Osteoblast (primary cell): ENCODE measurements around the gene BTBD7. TPM values are rescaled to one million over a fixed set of nuclear protein-coding genes. Genes with fewer than 3 reads are reported as not detected.

Experiments
- DNase-seq: peaks from one replicate; pipeline ENCODE4 v3.0.0; 2011; ENCODE audit warnings: low spot score, mixed read lengths; ENCODE audit not compliant: insufficient read length; ENCODE audit errors: missing footprints
- H2AFZ ChIP-seq: 2 replicates; pipeline ENCODE4 v1.6.0; 2011; ENCODE audit warnings: mild to moderate bottlenecking, low read length
- H3K27ac ChIP-seq: 2 replicates; pipeline ENCODE4 v1.5.1; 2011; ENCODE audit warnings: mild to moderate bottlenecking, low read depth, low read length, moderate library complexity
- H3K27me3 ChIP-seq: 2 replicates; pipeline ENCODE4 v1.6.0; 2012; ENCODE audit warnings: mild to moderate bottlenecking, control low read depth, inconsistent platforms, low read length, moderate library complexity; ENCODE audit not compliant: insufficient read depth
- H3K36me3 ChIP-seq: 2 replicates; pipeline ENCODE4 v1.5.1; 2011; ENCODE audit warnings: mild to moderate bottlenecking, low read length, control low read depth, moderate library complexity; ENCODE audit not compliant: insufficient read depth
- H3K4me1 ChIP-seq: 2 replicates; pipeline ENCODE4 v1.5.1; 2011; ENCODE audit warnings: mild to moderate bottlenecking, low read length, control low read depth, moderate library complexity; ENCODE audit not compliant: insufficient read depth
- H3K4me2 ChIP-seq: 2 replicates; pipeline ENCODE4 v1.6.0; 2011; ENCODE audit warnings: mild to moderate bottlenecking, low read length; ENCODE audit not compliant: insufficient read depth
- H3K4me3 ChIP-seq: fragments of 200-600 bp; sonication (generic); 3 replicates; pipeline ENCODE4 v1.5.1; 2012; ENCODE audit warnings: mild to moderate bottlenecking, low read length, inconsistent platforms; ENCODE audit not compliant: insufficient read depth
- H3K79me2 ChIP-seq: 2 replicates; pipeline ENCODE4 v1.6.0; 2012; ENCODE audit warnings: mild to moderate bottlenecking, low read length, control low read depth, inconsistent platforms; ENCODE audit not compliant: insufficient read depth
- H3K9me3 ChIP-seq: 2 replicates; pipeline ENCODE4 v1.5.1; 2011; ENCODE audit warnings: low read depth, low read length, control low read depth
- H4K20me1 ChIP-seq: 2 replicates; pipeline ENCODE4 v1.6.0; 2012; ENCODE audit warnings: mild to moderate bottlenecking, low read length, control low read depth; ENCODE audit not compliant: insufficient read depth
- CTCF ChIP-seq: IDR thresholded peaks from 2 replicates; pipeline ENCODE4 v1.5.1; 2011; ENCODE audit warnings: mild to moderate bottlenecking, low read depth, low read length, moderate library complexity; ENCODE audit errors: extremely low read depth
- total RNA-seq: library from RNA; depleted of rRNA; stranded (reverse); fragments of >200 nt; gene quantifications from 2 replicates; pipeline ENCODE4 v1.2.3, GENCODE V29; 2012

The BTBD7 gene
- total RNA-seq, 1 donor = 31.1 TPM

GRCh38 chr14:93337884-93338283 lies 5.0 kb upstream of the BTBD7 start:
- Histone ChIP-seq H3K4me3 (no peak overlapping the region), H3K79me2 (peaks cover 2% of the 10 kb centered on the region), H2AFZ (no peak overlapping the region), H3K9me3 (no peaks in the 10 kb centered on the region), H3K36me3 (no peaks in the 10 kb centered on the region), H3K27me3 (no peaks in the 10 kb centered on the region), H3K4me1 (peaks cover 9% of the 10 kb centered on the region), H3K4me2 (no peak overlapping the region), H3K27ac (no peak overlapping the region), H4K20me1 (no peaks in the 10 kb centered on the region)
- no peak for TF ChIP-seq CTCF
- no peak for DNase-seq

- Histone ChIP-seq H3K4me3 (no peak overlapping the region), H3K27me3 (no peaks in the 10 kb centered on the region), H4K20me1 (no peaks in the 10 kb centered on the region), H2AFZ (no peak overlapping the region), H3K4me2 (no peak overlapping the region), H3K27ac (no peak overlapping the region), H3K4me1 (peaks cover 9% of the 10 kb centered on the region), H3K79me2 (peaks cover 7% of the 10 kb centered on the region), H3K36me3 (no peaks in the 10 kb centered on the region), H3K9me3 (no peaks in the 10 kb centered on the region)
- no peak for TF ChIP-seq CTCF
- no peak for DNase-seq
Measured at GRCh38 chr14:93337143-93337753, 4.4 kb upstream of the BTBD7 start.

GRCh38 chr14:93333631-93334103 lies 831 bp upstream of the BTBD7 start:
- Histone ChIP-seq H3K27ac (peak overlapping the region; percentile 94), H3K36me3 (no peaks in the 10 kb centered on the region), H3K4me1 (peaks cover 9% of the 10 kb centered on the region), H3K4me2 (peak overlapping the region; percentile 93), H2AFZ (peak overlapping the region; percentile 99), H3K9me3 (no peaks in the 10 kb centered on the region), H3K4me3 (peak overlapping the region; percentile 80), H3K79me2 (peaks cover 42% of the 10 kb centered on the region), H3K27me3 (no peaks in the 10 kb centered on the region), H4K20me1 (peaks cover 15% of the 10 kb centered on the region)
- DNase-seq = no peak
- no peak for TF ChIP-seq CTCF

- peaks cover 24% of the 10 kb centered on the region for H4K20me1 ChIP-seq
- no peaks in the 10 kb centered on the region for H3K27me3 ChIP-seq
- peak overlapping the region; percentile 97 for H3K4me2 ChIP-seq
- no peak for TF ChIP-seq CTCF
- peak overlapping the region; percentile 80 for H3K4me3 ChIP-seq
- no peaks in the 10 kb centered on the region for H3K36me3 ChIP-seq
- H3K27ac ChIP-seq = peak overlapping the region; percentile 94
- peak; percentile 92 for DNase-seq
- H2AFZ ChIP-seq = peak overlapping the region; percentile 64
- H3K4me1 ChIP-seq = peaks cover 9% of the 10 kb centered on the region
- H3K9me3 ChIP-seq = no peaks in the 10 kb centered on the region
- peaks cover 55% of the 10 kb centered on the region for H3K79me2 ChIP-seq
Measured at GRCh38 chr14:93332397-93332852, 411 bp downstream of the BTBD7 start.
